ENCODE measurements around the gene TCF7L1.

- TF ChIP-seq CTCF (IDR thresholded peaks at IDR 0.05) = no peak
- no peak for TF ChIP-seq POLR2A (IDR thresholded peaks at IDR 0.05)
These were observed 29.0 kb upstream of the TCF7L1 start for GRCh38 chr2:85104228-85104627.

Measured in uterus (tissue), 2 donors.